SKM-1 (cell line): ENCODE measurements around the gene MMRN2.
"Not testable (repeated sequence)": the region's sequence is repeated elsewhere in the genome, so short reads cannot be mapped to it uniquely, and the experiment has no call there.

Experiments
- DNase-seq: peaks from one replicate; lab custom pipeline; 2025; ENCODE audit not compliant: unreplicated experiment; lab: John Stamatoyannopoulos, UW

The MMRN2 gene

GRCh38 chr10:86941426-86941825 is 16.0 kb downstream of the MMRN2 start:
- DNase-seq = no peak

- DNase-seq = no peak
Observed at GRCh38 chr10:86940677-86941076, 16.7 kb downstream of the MMRN2 start.

DNA sequence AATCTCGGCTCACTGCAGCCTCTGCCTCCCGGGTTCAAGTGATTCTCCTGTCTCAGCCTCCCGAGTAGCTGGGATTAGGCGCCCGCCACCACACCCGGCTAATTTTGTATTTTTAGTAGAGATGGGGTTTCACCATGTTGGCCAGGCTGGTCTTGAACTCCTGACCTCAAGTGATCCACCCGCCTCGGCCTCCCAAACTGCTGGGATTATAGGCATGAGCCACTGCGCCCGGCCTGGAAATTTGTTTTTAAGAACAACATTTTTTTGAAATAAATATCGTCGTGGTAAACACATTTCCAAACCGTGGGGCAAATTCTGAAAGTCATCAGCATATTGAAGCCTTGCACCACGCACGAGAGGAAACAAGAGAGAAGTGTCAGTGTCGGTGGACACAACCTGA is 17.3 kb downstream of the MMRN2 start:
- DNase-seq = not testable (repeated sequence)

- DNase-seq = no peak
Observed at GRCh38 chr10:86938260-86938659, 19.2 kb downstream of the MMRN2 start.

DNA sequence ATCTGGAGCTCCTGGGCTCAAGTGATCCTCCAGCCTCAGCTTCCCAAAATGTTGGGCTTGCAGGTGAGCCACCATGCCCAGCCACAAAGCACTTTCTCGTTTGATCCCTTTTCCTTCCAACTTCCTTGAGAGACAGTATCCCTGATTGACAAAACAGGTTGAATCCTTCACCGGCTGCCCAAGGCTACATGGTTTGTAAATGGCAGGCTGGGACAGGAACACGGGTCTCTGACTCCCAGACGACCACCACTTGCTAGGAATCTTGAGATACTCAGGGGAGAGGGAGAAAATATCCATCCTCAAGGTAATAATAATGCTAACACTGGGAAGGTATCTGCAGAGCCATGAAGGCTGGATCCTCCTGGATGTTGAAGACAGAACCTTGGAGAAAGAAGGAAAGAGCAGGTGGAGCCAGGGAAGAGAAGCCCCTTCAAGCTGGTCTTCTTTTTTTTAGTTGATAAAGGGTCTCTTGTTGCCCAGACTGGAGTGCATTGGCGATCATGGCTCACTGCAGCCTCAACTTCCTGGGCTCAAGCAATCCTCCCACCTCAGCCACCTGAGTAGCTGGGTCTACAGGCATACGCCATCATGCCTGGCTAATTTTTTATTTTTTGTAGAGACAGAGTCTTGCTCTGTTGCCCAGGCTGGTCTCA is 19.8 kb downstream of the MMRN2 start:
- DNase-seq = no peak

GRCh38 chr10:86936661-86937501 is 20.5 kb downstream of the MMRN2 start:
- no peak for DNase-seq

DNA sequence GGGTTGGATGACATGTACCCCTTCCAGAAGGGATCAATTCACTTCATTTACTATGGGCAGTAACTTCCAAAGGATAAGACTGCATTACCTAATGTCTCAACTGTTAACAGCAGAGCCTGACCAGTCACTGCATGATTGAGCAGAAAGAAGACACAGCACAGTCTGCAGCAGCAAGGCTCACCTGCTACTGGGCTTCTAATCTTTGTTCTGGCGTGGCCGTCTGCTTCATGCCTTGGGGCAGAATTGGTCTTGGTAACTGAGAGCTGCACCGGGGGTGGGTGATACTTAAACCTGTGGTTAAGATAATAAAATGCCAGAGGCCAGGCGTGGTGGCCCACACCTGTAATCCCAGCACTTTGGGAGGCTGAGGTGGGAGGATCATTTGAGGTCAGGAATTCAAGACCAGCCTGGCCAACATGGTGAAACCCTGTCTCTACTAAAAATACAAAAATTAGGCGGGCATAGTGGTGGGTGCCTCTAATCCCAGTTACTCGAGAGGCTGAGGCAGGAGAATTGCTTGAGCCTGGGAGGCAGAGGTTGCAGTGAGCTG is 23.2 kb downstream of the MMRN2 start:
- not testable (repeated sequence) for DNase-seq

- DNase-seq = no peak
Observed at GRCh38 chr10:86932674-86933073, 24.7 kb downstream of the MMRN2 start.

DNA sequence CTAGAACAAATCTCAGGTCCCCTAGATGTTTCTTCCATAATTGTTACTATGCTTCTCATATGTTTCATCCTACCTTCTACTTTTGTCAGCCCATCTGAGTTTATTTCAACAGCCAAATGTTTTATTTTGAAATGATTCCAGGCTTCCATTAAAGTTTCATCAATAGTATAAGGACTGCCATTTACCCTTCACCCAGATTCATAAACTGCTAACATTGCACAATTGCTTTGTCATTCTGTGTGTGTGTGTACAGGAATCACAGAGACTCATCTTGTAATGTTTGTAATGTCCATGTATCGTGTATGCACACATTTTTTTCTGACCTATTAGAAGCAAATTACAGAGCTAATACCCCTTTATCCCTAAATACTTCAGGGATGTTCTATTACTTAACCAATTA is 25.5 kb downstream of the MMRN2 start:
- DNase-seq = no peak

DNA sequence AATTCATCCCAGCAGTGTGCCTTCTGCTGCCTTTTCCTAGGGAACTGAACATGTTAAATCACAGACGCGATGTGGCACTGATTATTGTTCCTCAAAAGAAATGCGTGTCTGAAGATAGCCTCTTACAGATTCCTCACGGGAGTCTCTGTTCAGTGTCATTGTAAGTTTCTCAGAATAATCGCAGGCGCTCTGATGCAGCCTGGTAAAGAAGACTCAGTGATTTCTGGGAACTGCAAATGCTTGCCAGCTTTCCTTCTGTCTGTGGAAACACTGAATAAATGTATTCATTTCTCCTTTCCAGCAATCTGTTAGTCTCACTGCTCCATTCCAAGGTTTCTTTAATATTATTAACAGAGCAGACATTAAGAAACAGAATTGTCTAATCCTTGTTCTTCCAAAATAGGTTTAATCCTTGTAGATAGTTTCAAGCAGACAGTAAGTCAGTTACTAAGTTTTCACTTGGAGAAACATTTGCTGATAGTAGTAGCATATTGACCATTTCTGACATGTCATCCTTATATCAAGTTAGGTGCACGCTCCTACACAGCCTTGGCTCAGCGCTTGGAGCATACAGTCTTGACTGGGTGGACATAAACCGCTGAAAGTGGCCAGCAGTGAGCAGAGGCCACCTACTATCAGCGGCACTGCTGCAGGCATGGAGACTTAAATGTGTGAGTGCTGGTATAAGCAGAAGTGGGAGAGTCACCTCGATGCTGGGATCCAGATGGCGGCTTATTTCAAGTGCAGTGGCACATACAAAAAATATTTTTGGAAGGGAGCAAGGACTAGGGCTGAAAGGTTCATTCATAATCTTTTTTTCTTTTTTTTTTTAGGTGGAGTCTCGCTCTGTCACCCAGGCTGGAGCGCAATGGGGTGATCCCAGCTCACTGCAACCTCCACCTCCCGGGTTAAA is 27.7 kb downstream of the MMRN2 start:
- no peak for DNase-seq

DNA sequence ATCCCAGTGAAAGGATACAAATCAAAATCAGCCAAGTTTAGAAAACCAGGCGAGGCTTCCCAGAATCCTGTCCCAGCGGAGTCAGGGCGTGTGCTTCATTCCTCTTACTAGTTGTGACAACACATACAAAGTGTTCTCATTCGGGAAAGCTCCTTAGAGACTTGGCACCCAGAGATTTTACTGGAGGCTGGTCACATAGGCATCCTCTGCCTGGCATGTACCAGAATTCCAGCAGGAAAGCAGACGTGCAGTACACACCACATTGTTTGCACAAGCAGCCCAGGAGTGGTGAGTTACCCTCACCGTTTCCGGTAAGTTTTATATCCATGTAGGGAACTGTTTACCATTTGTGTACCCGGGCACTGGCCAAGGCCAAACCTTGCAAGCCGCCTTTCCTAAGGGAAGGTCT is 34.9 kb downstream of the MMRN2 start:
- DNase-seq = no peak

GRCh38 chr10:86918022-86918471 is 39.4 kb downstream of the MMRN2 start:
- no peak for DNase-seq

- DNase-seq = no peak
Observed at GRCh38 chr10:86914734-86915133, 42.7 kb downstream of the MMRN2 start.

DNA sequence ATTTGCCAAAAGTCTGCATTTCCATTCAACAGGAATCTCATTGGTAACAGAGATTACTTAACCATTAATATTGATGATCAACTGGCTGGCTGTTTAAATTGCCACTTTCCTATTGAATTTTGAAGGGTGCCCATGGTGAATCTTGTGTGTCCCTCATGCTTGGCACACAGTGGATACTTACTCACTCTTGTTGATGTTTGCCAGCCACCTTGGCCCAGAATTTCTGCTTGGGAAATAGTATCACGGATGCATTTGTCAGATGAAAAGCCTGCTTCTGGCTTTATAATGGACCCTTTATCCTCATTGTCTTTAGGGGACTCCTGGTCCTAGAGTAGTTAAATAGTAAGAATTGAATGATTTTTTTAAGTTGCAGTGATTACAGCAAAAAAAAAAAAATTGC is 52.0 kb downstream of the MMRN2 start:
- no peak for DNase-seq

DNA sequence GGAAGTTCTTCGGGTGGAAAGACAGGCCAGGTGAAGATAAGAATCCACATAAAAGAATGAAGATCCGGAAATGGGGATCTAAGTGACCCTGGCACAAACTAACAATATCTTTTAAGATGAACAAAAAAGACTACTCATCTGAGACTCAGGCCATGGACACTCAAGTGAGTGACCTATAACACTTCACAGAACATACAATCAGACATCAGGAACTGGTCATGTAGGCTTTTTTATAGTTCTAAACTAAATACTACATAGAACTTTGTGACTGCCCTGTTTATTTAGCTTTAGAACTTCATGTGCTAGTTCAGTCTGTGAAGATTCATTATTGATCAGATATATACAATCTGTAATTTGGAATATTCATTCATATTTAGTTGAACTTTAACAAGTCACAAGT is 52.8 kb downstream of the MMRN2 start:
- DNase-seq = no peak

- DNase-seq = no peak
Observed at GRCh38 chr10:86900955-86901354, 56.5 kb downstream of the MMRN2 start.

DNA sequence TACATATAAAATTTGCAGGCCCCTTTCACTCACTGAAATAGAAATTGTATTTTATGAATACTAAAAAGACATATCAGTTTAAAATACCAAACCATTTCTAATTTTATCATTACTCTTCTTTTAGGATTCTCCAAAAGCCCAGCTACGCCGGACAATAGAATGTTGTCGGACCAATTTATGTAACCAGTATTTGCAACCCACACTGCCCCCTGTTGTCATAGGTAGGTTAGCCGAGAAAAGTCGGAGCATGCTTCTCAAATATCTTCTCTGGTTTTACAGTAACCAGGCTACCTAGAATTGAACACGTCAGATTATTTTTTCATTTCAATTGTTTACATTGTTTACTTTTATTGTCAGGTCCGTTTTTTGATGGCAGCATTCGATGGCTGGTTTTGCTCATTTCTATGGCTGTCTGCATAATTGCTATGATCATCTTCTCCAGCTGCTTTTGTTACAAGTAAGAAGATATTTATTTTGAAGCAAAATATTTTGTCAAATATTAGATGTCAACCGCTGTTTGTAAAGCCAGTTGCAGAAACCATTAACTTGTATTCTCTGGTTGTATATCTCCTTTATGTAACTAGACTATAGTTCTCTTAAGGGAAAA is 57.6 kb downstream of the MMRN2 start:
- DNase-seq = peak; percentile 9

DNA sequence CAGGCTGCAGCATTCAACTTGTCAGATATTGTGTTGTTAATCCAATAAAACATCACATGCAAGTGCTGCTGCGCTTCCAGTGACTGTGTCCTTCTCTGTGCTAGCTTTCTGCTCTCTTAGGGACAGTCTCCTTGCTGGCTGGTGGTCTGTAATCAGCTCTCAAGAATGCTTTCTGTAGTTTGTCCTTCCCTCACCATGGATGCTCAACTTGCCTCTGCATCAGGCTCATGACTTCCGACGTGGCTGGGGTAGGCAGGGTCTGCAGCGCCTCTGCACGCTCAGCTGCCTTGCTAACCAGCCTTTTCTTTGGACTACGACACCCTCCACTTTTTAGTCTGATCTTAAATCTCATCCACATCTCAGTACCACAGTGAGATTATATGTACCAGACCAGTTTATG is 58.3 kb downstream of the MMRN2 start:
- DNase-seq = no peak

DNA sequence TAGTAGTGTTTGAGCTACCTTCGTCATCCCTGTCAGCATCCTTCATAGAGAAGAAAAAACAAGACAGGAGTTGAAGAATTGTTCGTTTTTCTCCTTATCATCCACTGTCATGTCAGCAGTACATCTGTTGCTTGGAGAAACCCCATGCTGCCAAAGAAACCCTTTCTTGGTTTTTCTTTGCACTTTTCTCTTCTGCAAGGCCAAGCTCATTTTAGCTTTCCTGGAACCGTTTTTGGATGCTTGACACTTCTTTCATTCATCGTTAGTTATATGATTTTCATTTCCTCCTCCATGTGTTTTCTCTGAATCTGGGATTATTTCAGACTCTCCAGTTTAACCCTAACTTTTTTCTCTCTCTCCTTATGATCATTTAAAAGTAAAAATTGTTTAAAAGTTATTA is 58.9 kb downstream of the MMRN2 start:
- DNase-seq = no peak

DNA sequence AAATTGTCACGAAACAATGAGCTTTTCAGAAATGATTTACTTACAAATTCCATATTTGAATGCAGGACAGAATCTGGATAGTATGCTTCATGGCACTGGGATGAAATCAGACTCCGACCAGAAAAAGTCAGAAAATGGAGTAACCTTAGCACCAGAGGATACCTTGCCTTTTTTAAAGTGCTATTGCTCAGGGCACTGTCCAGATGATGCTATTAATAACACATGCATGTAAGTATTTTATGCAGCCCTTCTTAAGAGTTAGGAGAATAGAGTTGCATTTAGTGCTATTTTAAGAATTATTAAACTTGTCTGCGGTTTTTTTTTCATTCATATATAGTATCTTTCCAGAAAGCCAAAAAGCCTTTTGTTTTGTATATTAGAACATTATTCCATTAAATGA is 67.4 kb downstream of the MMRN2 start:
- DNase-seq = no peak
